Renal pelvis (tissue), 4 donors: Measurements from ENCODE around the gene ATP8A1. TPM values are rescaled to one million over a fixed set of nuclear protein-coding genes. Genes with fewer than 3 reads are reported as not detected.
"Not testable (repeated sequence)": the region's sequence is repeated elsewhere in the genome, so short reads cannot be mapped to it uniquely, and the experiment has no call there.

Experiments
- DNase-seq: peaks from one replicate; pipeline ENCODE4 v3.0.0-alpha.2; 2013
- polyA plus RNA-seq, 3 donors: library from polyadenylated mRNA; unstranded; fragments of 120-200 nt; gene quantifications; one replicate each; pipeline ENCODE4 v1.2.1, GENCODE V29; 2013; ENCODE audit not compliant: insufficient read length in 3 of 3

The ATP8A1 gene
- polyA plus RNA-seq, 3 donors = 24.7 to 31.7 (median 31.1) TPM

GRCh38 chr4:42653626-42654560 lies 3.0 kb downstream of the ATP8A1 start:
- no peak for DNase-seq

GRCh38 chr4:42652529-42653231 lies 4.2 kb downstream of the ATP8A1 start:
- DNase-seq = not testable (repeated sequence)

GRCh38 chr4:42649870-42650269 lies 7.0 kb downstream of the ATP8A1 start:
- no peak for DNase-seq

GRCh38 chr4:42646999-42647541 lies 9.8 kb downstream of the ATP8A1 start:
- DNase-seq = no peak

- DNase-seq = no peak
Observed at GRCh38 chr4:42646013-42646784, 10.7 kb downstream of the ATP8A1 start.

- DNase-seq = no peak
Observed at GRCh38 chr4:42644897-42645296, 12.0 kb downstream of the ATP8A1 start.

- no peak for DNase-seq
Observed at GRCh38 chr4:42643685-42644084, 13.2 kb downstream of the ATP8A1 start.

GRCh38 chr4:42642845-42643615 lies 13.9 kb downstream of the ATP8A1 start:
- DNase-seq = no peak

- DNase-seq = no peak
Observed at GRCh38 chr4:42642101-42642797, 14.7 kb downstream of the ATP8A1 start.

GRCh38 chr4:42641656-42642055 lies 15.2 kb downstream of the ATP8A1 start:
- DNase-seq = no peak

GRCh38 chr4:42641161-42641560 lies 15.7 kb downstream of the ATP8A1 start:
- DNase-seq = no peak

GRCh38 chr4:42640613-42641012 lies 16.3 kb downstream of the ATP8A1 start:
- DNase-seq = no peak

GRCh38 chr4:42638993-42639392 lies 17.9 kb downstream of the ATP8A1 start:
- no peak for DNase-seq

GRCh38 chr4:42638321-42638720 lies 18.6 kb downstream of the ATP8A1 start:
- DNase-seq = no peak

- no peak for DNase-seq
Observed at GRCh38 chr4:42637867-42638266, 19.0 kb downstream of the ATP8A1 start.

GRCh38 chr4:42637104-42637503 lies 19.8 kb downstream of the ATP8A1 start:
- DNase-seq = no peak

- no peak for DNase-seq
Observed at GRCh38 chr4:42636645-42636949, 20.3 kb downstream of the ATP8A1 start.

- DNase-seq = no peak
Observed at GRCh38 chr4:42633605-42634388, 23.1 kb downstream of the ATP8A1 start.

- no peak for DNase-seq
Observed at GRCh38 chr4:42632653-42633382, 24.1 kb downstream of the ATP8A1 start.
